DOHH2 (cell line): Measurements from ENCODE around the gene ATP5F1B.

Experiments used
- H3F3A ChIP-seq: fragments of 200-600 bp; sonication (generic), shearing (Covaris generic); 2 replicates; pipeline ENCODE4 v1.6.0; 2016; ENCODE audit warnings: antibody characterized with exemption, mild to moderate bottlenecking; ENCODE audit not compliant: control insufficient read depth, insufficient read depth
- H3K27ac ChIP-seq: fragments of 200-600 bp; sonication (generic); 2 replicates; pipeline ENCODE4 v1.5.1; 2014; ENCODE audit warnings: low read depth, mild to moderate bottlenecking, low read length, moderate library complexity
- H3K27me3 ChIP-seq: fragments of 200-600 bp; sonication (generic); 2 replicates; pipeline ENCODE4 v1.6.1; 2014; ENCODE audit warnings: mild to moderate bottlenecking, low read length, mixed read lengths; ENCODE audit not compliant: control insufficient read depth
- H3K36me3 ChIP-seq: fragments of 200-600 bp; sonication (generic); 2 replicates; pipeline ENCODE4 v1.6.1; 2014; ENCODE audit warnings: mild to moderate bottlenecking, low read length, moderate library complexity, mixed read lengths; ENCODE audit not compliant: control insufficient read depth
- H3K4me1 ChIP-seq: fragments of 200-600 bp; sonication (generic); 2 replicates; pipeline ENCODE4 v1.6.1; 2014; ENCODE audit warnings: mild to moderate bottlenecking, low read length, mixed read lengths; ENCODE audit not compliant: control insufficient read depth
- H3K4me2 ChIP-seq: fragments of 200-600 bp; sonication (generic); 2 replicates; pipeline ENCODE4 v1.6.0; 2014; ENCODE audit warnings: mild to moderate bottlenecking, low read length, moderate library complexity
- H3K4me3 ChIP-seq: fragments of 200-600 bp; sonication (generic); 2 replicates; pipeline ENCODE4 v1.5.1; 2014; ENCODE audit warnings: mild to moderate bottlenecking, low read length, mixed read lengths
- H3K79me2 ChIP-seq: fragments of 200-600 bp; sonication (generic); 2 replicates; pipeline ENCODE4 v1.6.1; 2014; ENCODE audit warnings: mild to moderate bottlenecking, low read length, mixed read lengths; ENCODE audit not compliant: control insufficient read depth
- H3K9me2 ChIP-seq: fragments of 200-600 bp; sonication (generic); replicated peaks from 2 replicates; pipeline ENCODE4 v1.6.1; 2014; ENCODE audit warnings: mild to moderate bottlenecking, low read length, mixed read lengths; ENCODE audit not compliant: control insufficient read depth
- H3K9me3 ChIP-seq: fragments of 200-600 bp; sonication (generic); 2 replicates; pipeline ENCODE4 v1.6.1; 2014; ENCODE audit warnings: antibody characterized with exemption, low read length, mixed read lengths; ENCODE audit not compliant: control insufficient read depth, insufficient read depth
- H4K20me1 ChIP-seq: fragments of 200-600 bp; sonication (generic); 2 replicates; pipeline ENCODE4 v1.6.0; 2014; ENCODE audit warnings: low read depth, mild to moderate bottlenecking, antibody characterized with exemption, low read length, moderate library complexity; ENCODE audit not compliant: control insufficient read depth, insufficient read depth
- CTCF ChIP-seq: fragments of 200-600 bp; sonication (generic); IDR thresholded peaks from one replicate; pipeline ENCODE4 v1.5.1; 2014; ENCODE audit warnings: antibody characterized with exemption, mild to moderate bottlenecking, low read depth, low read length; ENCODE audit not compliant: poor library complexity, severe bottlenecking
- EZH2phosphoT487 ChIP-seq: fragments of 200-600 bp; sonication (generic); IDR thresholded peaks from 2 replicates; pipeline ENCODE4 v1.6.1; 2017; ENCODE audit warnings: borderline replicate concordance, mild to moderate bottlenecking, antibody characterized with exemption, low read length, moderate library complexity, mixed read lengths

ATP5F1B gene

GRCh38 chr12:56645717-56646446 is at the start of gene ATP5F1B:
Gene ATP5F1B, minus strand, starts transcription at chr12:56645984. Its CDS starts 21 bp downstream, at chr12:56645963.
- Histone ChIP-seq H3K4me3 (peak within 1 kb of the TSS; percentile 98), H3K4me2 (peak within 1 kb of the TSS; percentile 96), H3K79me2 (peaks cover 47% of the 10 kb centered on the region), H3K36me3 (peaks cover 44% of the 10 kb centered on the region), H3K4me1 (peaks cover 28% of the 10 kb centered on the region), H3K9me2 (no peaks in the 10 kb centered on the region), H3K9me3 (no peaks in the 10 kb centered on the region), H3K27ac (peak within 1 kb of the TSS; percentile 78), H4K20me1 (peaks cover 17% of the 10 kb centered on the region), H3K27me3 (no peaks in the 10 kb centered on the region), H3F3A (peaks cover 23% of the 10 kb centered on the region)
- no peak for TF ChIP-seq EZH2phosphoT487
- no peak for TF ChIP-seq CTCF

- H3K4me3 ChIP-seq, result no peak overlapping the region
- H3K4me1 ChIP-seq, result no peaks in the 10 kb centered on the region; the same call in 1 of the 2 replicates
- peaks cover 3% of the 10 kb centered on the region; the same call in 1 of the 2 replicates for H3F3A ChIP-seq
- no peaks in the 10 kb centered on the region for H3K9me3 ChIP-seq
- no peaks in the 10 kb centered on the region for H3K27me3 ChIP-seq
- no peaks in the 10 kb centered on the region for H4K20me1 ChIP-seq
- no peak overlapping the region for H3K27ac ChIP-seq
- peaks cover 8% of the 10 kb centered on the region for H3K79me2 ChIP-seq
- TF ChIP-seq EZH2phosphoT487 (no peak), CTCF (no peak)
- H3K4me2 ChIP-seq, result no peak overlapping the region
- no peaks in the 10 kb centered on the region for H3K9me2 ChIP-seq
- H3K36me3 ChIP-seq, result no peaks in the 10 kb centered on the region; the same call in 1 of the 2 replicates
These were observed 48.4 kb upstream of the ATP5F1B start for GRCh38 chr12:56694161-56694560.

GRCh38 chr12:56688846-56689109 is 43.0 kb upstream of the ATP5F1B start:
- H3K27ac ChIP-seq, result peak overlapping the region; percentile 92
- TF ChIP-seq CTCF (no peak), EZH2phosphoT487 (no peak)
- H3K9me2 ChIP-seq, result no peaks in the 10 kb centered on the region
- peaks cover 13% of the 10 kb centered on the region for H3F3A ChIP-seq
- H4K20me1 ChIP-seq, result peaks cover 8% of the 10 kb centered on the region; the same call in 1 of the 2 replicates
- peaks cover 58% of the 10 kb centered on the region for H3K79me2 ChIP-seq
- H3K4me1 ChIP-seq, result peaks cover 17% of the 10 kb centered on the region
- H3K36me3 ChIP-seq, result peaks cover 41% of the 10 kb centered on the region
- no peaks in the 10 kb centered on the region for H3K27me3 ChIP-seq
- peak overlapping the region; percentile 79 for H3K4me2 ChIP-seq
- peak overlapping the region; percentile 84 for H3K4me3 ChIP-seq
- no peaks in the 10 kb centered on the region for H3K9me3 ChIP-seq
